HG03460 (cell line): ENCODE data around the gene ANGEL1.
A peak's percentile ranks its signal among the peaks of the same experiment; 100 is the strongest.

Experiments
- ATAC-seq: cut with Tn5 transposase; IDR thresholded peaks from one replicate; pipeline ENCODE4 v1.9.1; 2021; ENCODE audit not compliant: unreplicated experiment

Gene ANGEL1

DNA sequence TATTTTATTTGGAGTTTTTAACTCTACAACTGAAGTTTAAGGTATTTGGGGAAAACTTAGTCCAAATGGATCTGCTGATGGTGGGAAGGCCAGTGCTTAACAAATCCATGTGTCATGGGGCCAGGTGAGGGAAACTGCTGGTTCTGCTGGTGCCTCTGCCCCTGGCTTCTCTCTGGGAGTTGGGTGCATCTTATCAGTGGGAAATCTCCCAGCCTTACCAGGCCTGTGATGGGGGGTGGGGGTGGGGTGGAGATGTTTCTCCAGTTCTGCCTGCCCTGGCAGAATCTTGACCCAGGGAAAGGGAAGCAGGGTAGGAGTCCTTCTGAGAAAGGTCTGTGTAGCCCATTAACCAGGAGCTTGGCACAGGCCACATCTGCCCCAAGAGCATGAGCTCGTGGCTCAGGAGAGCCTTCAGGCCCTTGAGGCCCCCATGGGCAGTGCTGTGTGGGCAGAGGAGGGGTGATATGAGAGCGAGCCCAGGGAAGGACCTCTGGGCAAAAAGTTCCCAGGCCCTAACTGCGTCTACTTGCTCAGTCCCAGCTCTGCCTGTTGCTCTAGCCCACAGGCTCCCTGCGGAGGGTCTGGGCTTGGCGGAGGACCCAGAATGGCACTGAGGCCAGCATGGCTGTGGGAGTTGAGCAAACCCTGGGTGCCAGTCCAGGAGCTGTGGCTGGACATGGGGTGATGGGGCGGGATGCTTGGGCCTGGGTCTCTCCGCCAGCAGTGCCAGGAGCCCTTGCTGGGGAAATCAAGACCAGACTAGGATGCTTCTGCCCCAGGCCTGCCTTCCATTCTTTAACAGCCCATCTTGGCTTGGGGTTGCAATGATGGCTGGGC, 33.2 kb downstream of the ANGEL1 start:
- ATAC-seq: no peak

DNA sequence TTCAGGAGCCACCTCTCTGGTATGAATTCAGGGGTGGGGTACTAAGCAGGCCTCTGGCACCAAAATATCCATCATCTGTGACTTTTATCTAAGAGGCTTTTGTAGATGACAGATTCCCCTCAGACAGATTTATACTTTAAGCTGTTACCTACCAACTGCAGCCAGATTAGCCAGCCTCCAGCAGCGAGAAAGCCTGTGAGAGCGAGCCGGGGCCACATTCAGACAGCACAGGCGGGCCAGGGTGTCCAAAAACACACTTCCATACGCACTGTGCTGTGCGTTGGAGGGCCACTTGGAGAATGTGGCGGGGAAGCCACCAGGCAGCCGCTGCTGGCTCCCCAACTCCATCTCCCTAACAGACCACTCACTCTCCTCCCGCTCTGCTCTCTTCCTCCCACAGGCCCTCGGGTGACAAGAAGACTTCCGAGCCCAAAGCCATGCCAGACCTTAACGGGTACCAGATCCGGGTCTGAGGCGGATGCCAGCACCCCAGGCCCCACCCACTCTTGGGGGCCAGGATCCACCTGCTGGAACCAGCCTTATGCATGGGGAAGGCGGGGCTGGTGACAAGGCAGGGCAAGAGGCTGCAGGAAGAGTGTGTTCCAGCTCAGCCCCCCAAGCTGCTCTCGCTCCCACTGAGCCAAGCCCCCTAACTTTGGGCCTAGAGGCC, 34.0 kb downstream of the ANGEL1 start:
- ATAC-seq: no peak

DNA sequence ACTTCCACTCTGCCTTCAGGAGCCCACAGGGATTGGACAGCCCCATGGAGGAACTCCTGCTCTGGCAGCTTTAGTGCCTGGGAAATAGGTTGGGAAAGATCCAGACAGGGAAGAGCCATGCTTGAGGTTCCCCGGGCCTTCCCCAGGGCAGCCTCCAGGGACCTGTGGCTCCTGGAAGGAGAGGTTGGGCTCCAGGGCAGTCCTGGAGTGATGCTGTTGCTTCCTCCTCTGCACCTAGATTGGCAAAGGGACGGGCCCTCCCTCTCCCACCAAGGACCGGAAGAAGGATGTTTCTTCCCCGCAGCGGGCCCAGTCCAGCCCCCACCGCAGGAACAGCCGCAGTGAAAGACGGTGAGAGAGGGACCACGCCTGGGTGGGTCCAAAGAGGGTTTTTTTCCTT, 35.0 kb downstream of the ANGEL1 start:
- no peak for ATAC-seq

DNA sequence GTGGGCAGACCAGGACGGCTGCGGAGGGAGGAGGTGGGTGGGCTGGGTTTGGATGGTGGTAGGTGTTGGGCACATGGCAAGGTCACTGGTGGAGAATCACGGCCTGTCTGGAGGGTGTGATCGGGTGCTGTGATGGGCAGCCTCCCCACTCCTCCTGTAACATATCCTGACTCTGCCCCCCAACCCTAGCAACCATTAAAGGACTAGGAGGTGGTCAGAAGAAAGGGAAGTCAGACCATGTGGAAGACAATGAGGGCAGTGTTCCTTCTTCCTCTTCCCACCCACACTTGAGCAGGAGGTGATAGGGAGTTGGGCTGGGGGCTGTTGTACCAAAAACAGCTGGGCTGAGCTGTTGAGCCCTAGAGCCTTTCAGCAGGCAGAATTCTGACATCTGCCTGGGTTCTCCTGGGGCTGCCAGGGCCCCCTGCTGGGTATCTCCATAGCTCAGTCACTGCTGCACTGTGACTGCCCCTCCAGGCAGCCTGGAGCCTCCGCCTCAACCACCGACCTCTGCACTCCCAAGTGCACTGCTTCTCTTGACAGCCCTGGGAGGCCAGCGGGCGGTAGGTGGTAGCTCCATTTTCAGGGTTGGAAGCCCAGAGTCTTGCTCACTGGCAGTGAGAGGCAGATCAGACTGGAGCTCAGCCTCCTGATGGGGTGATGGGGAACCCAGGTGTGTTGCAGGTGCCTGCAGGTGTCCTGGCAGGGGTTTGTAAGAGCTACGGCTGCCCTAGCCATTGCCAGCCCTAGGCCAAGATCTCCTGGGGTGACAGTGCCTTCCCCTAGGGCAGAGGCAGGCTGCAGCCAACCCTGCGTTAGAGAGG, 36.0 kb downstream of the ANGEL1 start:
- no peak for ATAC-seq

DNA sequence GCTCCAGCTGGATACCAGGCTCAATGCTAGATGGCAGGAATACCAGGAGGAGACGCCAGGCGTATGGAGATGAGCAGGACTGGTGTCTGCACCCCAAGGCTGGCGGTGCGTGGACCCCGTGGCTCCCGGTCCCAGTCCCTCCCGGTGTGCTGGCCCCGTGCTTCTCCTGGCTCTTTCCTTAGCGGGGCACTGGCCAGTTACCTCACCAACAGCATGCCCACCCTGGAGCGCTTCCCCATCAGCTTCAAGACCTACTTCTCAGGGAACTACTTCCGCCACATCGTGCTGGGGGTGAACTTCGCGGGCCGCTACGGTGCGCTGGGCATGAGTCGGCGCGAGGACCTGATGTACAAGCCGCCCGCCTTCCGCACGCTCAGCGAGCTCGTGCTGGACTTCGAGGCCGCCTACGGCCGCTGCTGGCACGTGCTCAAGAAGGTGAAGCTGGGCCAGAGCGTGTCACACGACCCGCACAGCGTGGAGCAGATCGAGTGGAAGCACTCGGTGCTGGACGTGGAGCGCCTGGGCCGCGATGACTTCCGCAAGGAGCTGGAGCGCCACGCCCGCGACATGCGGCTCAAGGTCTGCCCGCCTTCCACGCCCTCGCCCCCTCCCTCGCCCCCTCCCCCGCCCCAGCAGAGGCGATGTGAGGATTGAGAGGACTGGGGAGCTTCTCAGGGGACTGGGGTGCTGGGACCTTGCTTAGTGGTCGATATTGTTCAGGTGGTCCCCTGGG, 36.8 kb downstream of the ANGEL1 start:
- no peak for ATAC-seq

DNA sequence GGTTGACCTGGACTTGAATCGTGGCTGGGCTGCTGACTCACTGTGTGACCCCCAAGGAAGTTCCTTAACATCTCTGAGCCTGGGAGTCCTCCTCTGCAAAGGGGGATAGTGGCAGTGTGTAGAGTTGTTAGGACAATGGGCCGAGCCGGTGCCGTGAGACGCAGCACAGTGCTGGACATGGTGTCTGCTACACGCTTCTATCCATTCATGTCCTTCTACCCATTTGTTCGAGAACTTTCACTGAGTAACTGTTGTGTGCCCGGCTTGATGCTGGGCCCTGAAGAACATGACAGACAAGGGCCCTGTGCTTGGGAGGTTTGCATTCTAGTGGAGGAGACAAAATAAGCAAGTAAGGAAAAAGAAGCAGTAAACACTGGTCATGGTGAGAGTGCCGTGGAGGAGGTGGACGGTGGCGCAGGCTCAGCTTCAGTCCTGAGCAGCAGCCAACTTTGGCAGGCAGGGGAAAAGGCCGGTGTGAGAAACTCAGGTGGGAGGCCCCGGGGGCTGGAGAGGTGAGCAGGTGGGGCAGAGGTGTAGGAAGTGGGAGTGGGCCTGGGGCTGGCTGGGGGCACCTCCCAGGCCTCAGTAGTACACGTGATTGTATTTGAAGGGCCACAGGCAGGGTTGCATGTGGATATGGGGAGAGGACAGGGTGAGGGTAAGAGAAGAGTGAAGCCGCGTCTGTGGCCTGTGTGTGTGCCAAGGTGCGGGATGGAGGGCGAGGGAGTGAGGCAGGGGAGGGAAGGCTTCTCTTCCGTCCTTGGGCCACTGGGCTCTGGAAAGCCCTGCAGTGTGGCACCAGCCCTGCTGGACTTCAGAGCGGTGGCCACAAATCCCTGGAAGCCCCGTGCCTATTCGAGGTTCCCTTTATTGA, 37.6 kb downstream of the ANGEL1 start:
- ATAC-seq: no peak

DNA sequence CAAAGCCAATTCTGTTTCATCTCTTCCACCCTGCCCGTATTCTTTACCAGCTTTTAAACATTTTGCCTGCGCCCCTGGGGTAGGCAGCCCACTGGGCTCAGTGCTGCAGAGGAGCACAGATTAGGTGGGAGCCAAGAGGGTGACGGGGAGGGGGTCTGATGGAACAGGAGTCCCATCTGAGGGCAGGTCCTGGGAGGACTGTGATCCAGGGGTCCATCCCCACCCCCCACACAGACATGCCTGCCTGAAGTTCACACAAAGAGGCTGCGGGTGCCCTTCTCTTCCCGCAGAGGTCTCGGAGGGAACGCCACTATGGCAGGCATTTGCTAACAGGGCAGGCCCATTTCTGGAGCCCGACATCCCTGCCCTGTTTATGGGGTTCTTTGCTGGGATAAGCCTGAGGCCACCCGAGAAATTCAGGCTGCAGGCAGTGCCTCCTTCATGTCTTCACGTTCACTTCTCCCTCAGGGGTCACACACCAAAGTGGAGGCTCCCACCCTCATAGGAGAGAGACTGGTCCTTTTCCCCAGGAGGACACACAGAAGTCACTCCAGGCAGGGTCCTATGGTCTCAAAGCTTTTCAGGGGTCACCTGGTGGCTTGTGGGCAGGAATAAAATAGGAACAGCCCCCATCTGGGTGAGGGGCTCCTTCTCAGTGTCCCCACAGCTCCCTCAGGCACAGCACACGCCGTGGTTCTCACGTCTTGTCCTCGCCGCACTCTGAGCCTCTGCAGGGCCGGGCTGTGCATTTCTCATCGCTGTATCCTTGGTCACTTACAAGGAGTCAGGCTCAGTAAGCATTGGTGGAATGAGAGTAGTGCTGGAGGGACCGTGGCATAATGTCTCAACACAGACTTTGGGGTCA, 38.5 kb downstream of the ANGEL1 start:
- ATAC-seq: no peak

DNA sequence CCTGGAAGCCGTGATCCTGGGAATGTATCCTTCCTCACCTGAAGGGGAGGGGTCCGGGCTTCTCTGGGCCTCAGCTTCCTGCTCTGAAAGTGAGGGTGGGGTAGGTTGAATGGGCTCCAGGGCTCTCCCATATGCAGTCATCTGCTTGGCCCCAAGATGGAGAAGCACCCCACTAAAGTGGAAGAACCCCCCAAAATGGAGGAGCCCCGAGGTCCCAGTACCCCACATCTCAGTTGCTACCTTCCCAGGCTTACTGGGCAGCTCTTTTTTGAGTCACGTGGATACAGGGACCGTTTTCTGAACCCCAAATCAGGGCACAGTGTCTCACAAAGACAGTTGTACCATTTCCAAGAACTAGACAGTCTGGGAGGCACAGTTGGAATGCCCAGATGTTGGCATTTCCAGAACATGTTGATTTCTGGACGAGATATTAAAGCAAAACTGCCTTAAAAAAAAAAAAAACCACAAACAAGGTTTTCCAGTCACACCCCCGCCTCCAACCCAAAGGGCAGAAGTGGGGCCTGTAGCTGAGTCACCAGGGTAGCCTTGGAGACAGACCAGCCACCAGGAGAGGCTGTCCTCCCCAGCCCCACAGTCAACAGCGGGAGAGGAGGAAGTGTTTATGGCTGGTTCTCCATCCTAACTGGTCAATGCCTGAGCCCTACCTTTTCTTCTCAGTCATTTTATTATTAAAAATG, 39.3 kb downstream of the ANGEL1 start:
- ATAC-seq: no peak

DNA sequence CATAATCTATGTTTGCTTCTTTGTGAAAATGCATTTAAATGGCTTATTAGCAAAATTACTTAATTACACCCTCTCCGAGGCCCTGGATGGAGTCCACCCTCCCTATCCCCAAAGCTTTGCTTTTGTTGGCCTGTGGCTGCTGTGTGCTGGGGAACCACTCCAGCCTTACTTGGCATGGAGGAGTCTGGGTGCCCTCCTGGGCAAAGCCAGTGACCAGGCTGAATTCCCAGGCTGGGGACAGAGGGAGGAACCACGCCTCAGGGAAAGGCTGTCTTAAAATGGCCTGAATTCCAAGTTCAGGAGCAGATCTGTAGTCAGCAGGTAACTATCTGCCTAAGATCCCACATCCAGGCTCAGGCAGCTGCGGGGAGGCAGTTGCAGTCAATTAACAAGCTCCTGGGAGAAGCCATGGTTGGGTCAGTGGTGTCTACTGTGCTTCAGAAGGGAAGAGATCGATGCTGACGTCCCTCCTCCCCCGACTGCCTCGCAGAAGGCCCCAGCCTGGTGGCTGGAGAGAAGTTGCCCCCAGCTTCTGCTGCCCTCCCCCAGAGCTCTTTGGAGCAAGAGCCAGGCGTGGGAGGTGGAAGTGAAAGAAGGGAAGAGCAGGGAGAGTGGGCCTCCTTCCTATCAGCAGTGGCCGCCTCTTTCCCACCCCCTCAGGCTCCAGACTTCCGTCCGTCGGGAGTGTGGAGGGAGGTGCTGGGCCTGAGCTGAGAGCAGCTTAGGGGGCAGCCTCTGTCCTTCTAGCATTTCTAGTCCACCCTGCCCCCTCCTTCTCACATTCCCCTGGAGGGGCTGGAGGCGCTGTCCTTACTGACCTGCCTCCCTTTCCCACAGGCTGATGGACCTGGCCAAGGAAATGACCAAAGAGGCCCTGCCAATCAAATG, 40.1 kb downstream of the ANGEL1 start:
- no peak for ATAC-seq

DNA sequence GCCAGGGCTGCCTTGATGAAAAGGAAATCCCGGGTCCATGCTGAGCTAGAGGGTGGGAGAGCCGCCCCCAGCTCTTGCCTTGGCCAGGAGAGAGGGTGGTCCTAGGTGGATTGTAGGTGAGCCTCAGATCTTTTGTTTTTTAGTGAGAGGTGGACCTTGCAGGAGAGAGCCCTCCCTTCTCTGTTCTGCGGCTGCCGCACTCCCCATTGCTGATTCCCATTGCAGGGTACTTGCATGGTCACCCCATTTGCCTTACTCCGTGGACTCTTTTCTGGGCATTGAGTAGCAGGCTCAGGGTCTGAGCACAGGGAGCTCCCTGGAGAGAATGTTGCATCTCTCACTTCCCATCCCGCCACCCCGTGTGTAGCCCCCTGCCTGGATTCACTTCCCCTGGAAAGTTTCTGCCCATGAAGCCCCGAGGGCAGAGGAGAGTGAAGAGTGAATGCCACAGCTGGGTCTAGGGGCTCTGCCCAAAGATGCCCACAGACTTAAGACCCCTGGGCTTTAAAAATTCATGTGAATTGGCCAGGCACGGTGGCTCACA, 41.2 kb downstream of the ANGEL1 start:
- ATAC-seq: no peak

DNA sequence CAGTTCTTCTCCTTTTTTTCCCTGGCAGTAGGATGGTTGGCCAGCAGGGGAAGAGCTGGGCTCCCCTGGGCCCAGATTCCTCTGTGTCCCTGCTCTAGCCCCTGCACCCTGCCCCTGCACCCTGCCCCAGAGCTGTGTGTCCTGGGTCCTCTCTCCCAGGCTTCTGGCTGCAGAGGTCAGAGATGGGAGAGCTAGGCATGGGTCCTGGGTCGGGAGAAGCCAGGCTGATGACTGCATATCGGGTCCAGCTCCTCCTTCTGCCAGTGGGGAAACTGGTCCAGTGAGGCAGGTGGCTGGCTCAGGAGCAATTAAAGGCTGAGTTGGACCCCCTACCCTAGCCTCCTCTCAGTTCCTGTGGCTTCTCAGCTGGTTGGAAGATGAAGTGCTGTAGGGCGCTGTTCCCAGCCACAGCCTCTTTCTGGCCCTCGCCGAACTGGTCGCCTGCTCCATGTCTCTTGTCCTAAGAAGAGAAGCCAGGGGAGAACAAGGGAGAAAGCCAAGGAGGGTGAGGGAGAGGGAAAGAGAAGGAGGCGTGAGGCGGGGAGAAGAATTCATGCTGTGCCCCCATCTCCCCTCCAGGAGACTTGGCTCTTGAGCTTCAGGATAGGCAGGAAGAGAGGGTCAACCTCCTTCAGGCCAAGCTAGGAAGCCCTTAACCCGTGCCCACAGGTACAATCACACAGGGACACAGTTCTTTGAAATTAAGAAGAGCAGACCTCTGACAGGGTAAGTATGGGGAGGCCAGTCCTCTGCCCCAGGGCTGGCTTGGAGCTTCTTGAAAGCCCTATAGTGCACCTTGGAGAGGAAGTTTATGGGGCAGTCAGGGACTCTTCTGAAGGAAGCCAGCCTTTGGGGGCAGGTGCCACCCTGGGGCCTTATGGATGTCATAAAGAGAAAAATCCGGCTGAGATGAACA, 41.9 kb downstream of the ANGEL1 start:
- no peak for ATAC-seq

DNA sequence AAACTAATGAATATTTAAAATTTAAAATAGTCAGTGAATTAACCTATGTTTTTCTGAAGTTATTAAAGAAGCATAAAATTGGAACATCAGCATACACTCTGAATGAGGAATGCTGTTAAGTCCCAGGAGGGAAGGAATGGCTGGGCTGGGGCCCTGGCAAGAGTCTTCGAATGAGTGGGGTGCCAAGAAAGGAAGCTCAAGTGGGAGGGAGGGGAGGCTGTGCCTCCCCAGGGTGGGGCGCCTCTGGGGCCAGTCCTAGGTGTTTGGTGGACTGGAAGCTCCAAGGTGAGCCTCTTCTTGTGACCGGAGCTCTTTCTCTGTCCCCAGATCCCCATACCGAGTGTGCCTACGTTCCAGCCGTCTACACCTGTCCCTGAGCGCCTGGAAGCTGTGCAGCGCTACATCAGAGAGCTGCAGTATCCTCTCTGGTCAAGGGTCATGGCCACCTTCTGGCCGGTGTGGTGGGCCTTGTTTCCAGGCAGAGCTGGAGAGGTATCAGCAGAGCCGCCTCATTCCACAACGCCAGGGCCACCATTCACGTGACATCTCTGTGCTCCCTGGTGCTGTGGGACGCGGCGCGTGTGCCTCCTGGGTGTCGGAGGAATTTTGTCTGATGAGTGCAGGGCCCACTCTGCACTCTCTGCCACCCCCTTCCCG, 42.9 kb downstream of the ANGEL1 start:
- no peak for ATAC-seq

DNA sequence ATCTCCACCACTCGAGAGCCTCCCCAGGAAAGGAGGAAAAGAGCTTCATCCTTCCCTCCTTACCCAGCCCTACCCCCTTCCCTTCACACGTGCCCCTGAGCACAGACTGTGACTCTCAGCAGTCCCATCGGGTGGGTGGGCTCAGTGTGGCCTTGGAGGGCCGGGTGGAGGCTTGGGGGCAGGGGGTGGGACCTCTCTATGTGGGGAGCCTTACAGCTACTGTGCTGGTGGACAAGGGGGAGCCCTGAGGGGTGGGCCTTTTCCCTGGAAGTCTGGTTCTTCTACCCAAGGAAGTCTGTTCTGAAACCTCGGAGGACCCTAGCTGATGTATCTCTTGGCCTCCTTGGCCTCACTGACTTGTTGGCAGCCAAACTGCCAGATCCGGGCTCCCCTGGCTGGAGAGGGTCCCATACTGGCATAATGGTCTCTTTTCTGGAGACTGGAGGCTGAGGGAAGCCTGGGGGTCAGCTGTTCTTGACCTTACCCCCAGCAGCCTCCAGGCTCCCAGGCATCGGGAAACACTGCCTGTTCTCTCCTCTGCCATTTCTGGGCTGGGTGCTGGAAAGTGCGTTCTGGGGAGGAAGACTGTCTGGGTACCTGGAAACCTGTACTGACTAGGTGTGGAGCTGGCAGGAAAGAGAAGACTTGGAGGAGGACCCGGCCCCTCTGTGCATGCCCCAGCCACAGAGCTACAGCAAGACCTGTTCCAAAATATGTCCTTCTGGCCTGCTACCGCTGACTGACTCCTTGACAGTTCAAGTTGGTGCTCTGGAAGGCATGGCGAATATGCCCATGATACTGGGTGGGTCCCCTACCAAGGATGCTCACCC, 43.8 kb downstream of the ANGEL1 start:
- ATAC-seq: no peak

DNA sequence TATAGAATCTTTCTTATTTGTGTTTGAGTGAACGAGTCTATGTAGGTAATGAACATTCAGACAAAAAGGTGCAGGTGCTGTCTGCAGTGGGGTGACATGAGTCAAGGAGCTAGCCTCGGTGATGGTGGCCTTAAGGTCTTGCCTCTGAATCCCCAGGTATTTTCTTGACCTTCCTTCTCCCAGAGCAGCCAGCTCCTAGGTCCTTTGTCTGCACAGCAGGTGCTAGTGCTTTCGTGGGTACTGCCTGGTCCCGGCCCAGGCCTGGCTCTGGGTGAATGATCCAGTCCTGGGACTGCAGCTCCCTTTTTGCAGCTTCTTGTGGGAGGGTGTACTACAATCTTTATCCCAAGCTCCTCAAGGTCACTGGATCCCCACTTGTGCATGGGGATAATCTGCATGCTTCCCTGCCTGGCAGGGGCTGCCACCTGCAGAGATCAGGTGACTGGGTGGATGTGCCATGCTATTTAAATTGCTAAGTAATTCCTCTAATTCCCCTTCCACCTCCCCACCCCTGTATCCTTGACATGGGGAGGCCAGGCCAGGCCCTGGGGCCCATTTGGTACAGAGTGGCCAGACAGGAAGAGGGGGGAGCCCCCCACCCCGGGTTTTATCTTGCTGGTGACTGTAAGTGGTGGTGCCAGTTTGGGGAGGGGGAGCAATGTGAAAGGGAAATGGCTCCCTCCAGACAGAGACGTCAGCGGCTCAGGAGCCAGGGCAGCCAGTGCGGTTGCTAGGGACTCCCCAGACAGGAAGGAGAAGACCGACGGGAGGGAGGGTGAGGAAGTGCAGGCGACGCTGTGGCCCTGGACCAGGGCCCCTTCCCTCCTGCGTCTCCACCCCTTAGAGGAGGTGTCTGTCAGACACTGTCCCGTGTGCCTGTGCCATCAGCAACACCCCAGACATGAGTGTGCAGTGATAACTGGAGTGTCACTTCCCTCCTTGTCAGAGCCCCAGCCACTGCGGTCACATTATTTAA, 44.7 kb downstream of the ANGEL1 start:
- peak; percentile 95 for ATAC-seq
